SK-N-MC (cell line): ENCODE measurements around the gene CMIP.

Source experiments
- EZH2 ChIP-seq: fragments of 200-600 bp; sonication (generic); IDR thresholded peaks from one replicate; pipeline ENCODE4 v1.6.1; 2017; ENCODE audit warnings: antibody characterized with exemption
- FOXP2 ChIP-seq: optimal IDR thresholded peaks from 2 replicates; pipeline ENCODE3; 2011; ENCODE audit warnings: mild to moderate bottlenecking, moderate library complexity; ENCODE audit not compliant: insufficient read depth; ENCODE audit errors: extremely low read length, control extremely low read depth
- POLR2AphosphoS5 ChIP-seq: IDR thresholded peaks from 2 replicates; pipeline ENCODE4 v1.6.1; 2012; ENCODE audit warnings: mild to moderate bottlenecking, low read depth, low read length, borderline replicate concordance

DNA sequence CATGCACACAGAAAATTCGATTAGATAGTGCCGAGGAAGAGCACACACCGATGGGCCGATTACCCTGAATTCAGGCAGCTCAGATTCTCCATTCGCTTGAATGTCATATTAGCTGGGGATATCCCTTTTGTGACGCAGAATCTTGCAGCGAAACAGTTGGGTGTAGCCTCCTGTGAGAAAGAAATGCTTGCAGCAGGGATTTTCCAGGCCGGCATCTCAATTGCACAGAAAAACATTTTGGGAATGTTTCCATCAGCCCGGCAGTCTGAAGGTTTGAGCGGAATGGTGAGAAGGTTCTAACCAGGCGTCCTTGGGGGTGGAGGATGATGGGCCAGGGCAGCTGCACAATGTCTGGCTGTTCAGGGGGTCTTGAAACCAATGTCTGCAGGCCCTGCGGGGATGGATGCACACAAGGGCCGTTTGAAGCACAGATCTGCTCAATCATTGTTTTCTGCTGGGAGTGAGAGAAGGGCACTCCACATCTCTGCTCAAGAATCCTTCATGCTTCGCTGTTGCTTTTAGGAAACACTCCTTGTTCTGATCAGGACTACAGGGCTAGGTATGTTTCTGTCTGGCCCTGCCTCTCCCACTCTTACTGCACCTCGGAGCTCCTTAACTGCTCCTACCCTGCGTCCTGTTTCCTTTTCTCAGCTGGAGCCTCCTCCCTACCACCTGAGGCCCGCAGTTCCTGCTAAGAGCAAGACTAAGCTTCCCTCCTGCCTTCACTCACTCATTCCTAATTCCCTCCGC, 94.6 kb downstream of the CMIP start:
- TF ChIP-seq EZH2: no peak
- TF ChIP-seq POLR2AphosphoS5: no peak
- no peak for TF ChIP-seq FOXP2
